HCT116 (cell line): ENCODE data around the gene SH3PXD2A. TPM values are rescaled to one million over a fixed set of nuclear protein-coding genes. Genes with fewer than 3 reads are reported as not detected.

Experiments
- ATAC-seq: fragments of 200-7000 bp; cut with Tn5 transposase; 2 replicates; pipeline ENCODE4 v1.9.1; 2020; ENCODE audit warnings: mild to moderate bottlenecking, moderate library complexity
- BruUV-seq: library from RNA; stranded (reverse); fragments of 400-500 nt; replicated peaks from 2 replicates; lab custom pipeline; 2021; lab: Mats Ljungman, UMichigan
- CTCF ChIA-PET: fragments of 300-600 bp; sonication (Branson Sonifier 250); formaldehyde crosslinking; loops from one replicate; lab custom pipeline; 2021; ENCODE audit warnings: antibody characterized with exemption; lab: Charles Lee
- POLR2A ChIA-PET: fragments of 300-600, 350-600 bp; sonication (Branson Sonifier 250); formaldehyde crosslinking; loops from one replicate; lab custom pipeline; 2021; ENCODE audit warnings: antibody characterized with exemption; lab: Charles Lee
- RAD21 ChIA-PET, 2 experiments: fragments of 300-600 bp; sonication (Branson Sonifier 250); formaldehyde crosslinking; loops; one replicate each; lab custom pipeline; 2023; ENCODE audit warnings: low total read pairs in 2 of 2; ENCODE audit not compliant: uncharacterized antibody in 2 of 2, unreplicated experiment in 2 of 2, low non-redundant PET in 1 of 2; lab: Charles Lee
- DNase-seq: peaks from one replicate; pipeline ENCODE4 v3.0.0-alpha.2; 2010; ENCODE audit warnings: low read depth, low spot score
- H2AFZ ChIP-seq: fragments of 200-600 bp; shearing (Covaris generic), sonication (generic); 2 replicates; pipeline ENCODE4 v1.6.1; 2017; ENCODE audit warnings: low read depth, mixed run types, mixed read lengths, antibody characterized with exemption, low read length; ENCODE audit not compliant: poor library complexity, severe bottlenecking
- H3K27ac ChIP-seq: 2 replicates; pipeline ENCODE4 v1.5.1; 2012; ENCODE audit warnings: low read depth, low read length
- H3K27me3 ChIP-seq: fragments of 200-600 bp; sonication (generic); 2 replicates; pipeline ENCODE4 v1.6.1; 2016; ENCODE audit warnings: mixed run types, low read length, mixed read lengths; ENCODE audit not compliant: insufficient read depth
- H3K36me3 ChIP-seq, 2 experiments: fragments of 200-500 bp in 1 of 2; fragments of 200-600 bp in 1 of 2; sonication (Bioruptor generic) in 1 of 2; sonication (generic) in 1 of 2; 2 replicates each; pipeline versions ENCODE4 v1.5.1 to v1.6.1; 2014 to 2016; ENCODE audit warnings: low read length in 2 of 2, inconsistent platforms in 1 of 2, mixed read lengths in 1 of 2, mixed run types in 1 of 2; ENCODE audit not compliant: insufficient read depth in 2 of 2, control insufficient read depth in 1 of 2
- H3K4me1 ChIP-seq, 2 experiments: fragments of 200-600 bp in 1 of 2; sonication (generic) in 1 of 2; 2 replicates each; pipeline versions ENCODE4 v1.5.1 to v1.6.1; 2012 to 2017; ENCODE audit warnings: low read length in 2 of 2, inconsistent platforms in 1 of 2, mild to moderate bottlenecking in 1 of 2, mixed read lengths in 1 of 2, mixed run types in 1 of 2, moderate library complexity in 1 of 2; ENCODE audit not compliant: insufficient read depth in 2 of 2, control insufficient read depth in 1 of 2
- H3K4me2 ChIP-seq: fragments of 200-600 bp; sonication (generic); 2 replicates; pipeline ENCODE4 v1.6.1; 2017; ENCODE audit warnings: mixed run types, low read length, mixed read lengths
- H3K4me3 ChIP-seq, 2 experiments: fragments of 200-600 bp in 1 of 2; sonication (generic) in 1 of 2; replicated peaks in 1 of 2; 2 replicates each; pipeline ENCODE4 v1.5.1; 2011 to 2016; ENCODE audit warnings: low read length in 2 of 2, control low read depth in 1 of 2, low read depth in 1 of 2, mild to moderate bottlenecking in 1 of 2, mixed read lengths in 1 of 2, mixed run types in 1 of 2
- H3K79me2 ChIP-seq: fragments of 200-600 bp; sonication (generic); 2 replicates; pipeline ENCODE4 v1.6.1; 2017; ENCODE audit warnings: mild to moderate bottlenecking, mixed run types, low read length, moderate library complexity, mixed read lengths; ENCODE audit not compliant: insufficient read depth
- H3K9ac ChIP-seq: fragments of 200-600 bp; sonication (generic); 2 replicates; pipeline ENCODE4 v1.6.1; 2016; ENCODE audit warnings: low read length, mixed read lengths
- H3K9me2 ChIP-seq: fragments of 200-600 bp; sonication (generic), shearing (Covaris generic); 2 replicates; pipeline ENCODE4 v1.6.1; 2017; ENCODE audit warnings: mixed run types, mild to moderate bottlenecking, moderate library complexity; ENCODE audit not compliant: insufficient read depth
- H3K9me3 ChIP-seq, 2 experiments: fragments of 200-500 bp in 1 of 2; fragments of 200-600 bp in 1 of 2; sonication (Bioruptor generic) in 1 of 2; sonication (generic) in 1 of 2; 2 replicates each; pipeline ENCODE4 v1.6.1; 2014 to 2017; ENCODE audit warnings: low read length in 2 of 2, mixed read lengths in 2 of 2, inconsistent platforms in 1 of 2, low read depth in 1 of 2, mild to moderate bottlenecking in 1 of 2, mixed run types in 1 of 2, moderate library complexity in 1 of 2; ENCODE audit not compliant: control insufficient read depth in 1 of 2, insufficient read depth in 1 of 2
- H4K20me1 ChIP-seq: fragments of 200-600 bp; sonication (generic), shearing (Covaris generic); 2 replicates; pipeline ENCODE4 v1.6.1; 2017; ENCODE audit warnings: mixed run types, mild to moderate bottlenecking, moderate library complexity; ENCODE audit not compliant: insufficient read depth
- ELF1 ChIP-seq: IDR thresholded peaks from 2 replicates; pipeline ENCODE4 v1.6.1; 2012; ENCODE audit warnings: low read depth, borderline replicate concordance
- EZH2 ChIP-seq: fragments of 200-600 bp; sonication (generic); IDR thresholded peaks from 2 replicates; pipeline ENCODE4 v1.6.1; 2017; ENCODE audit warnings: antibody characterized with exemption, mixed run types
- FOSL1 ChIP-seq: IDR thresholded peaks from 2 replicates; pipeline ENCODE4 v1.6.1; 2012; ENCODE audit warnings: low read depth
- TCF7L2 ChIP-seq: IDR thresholded peaks from 2 replicates; pipeline ENCODE4 v1.7.0; 2011; ENCODE audit warnings: borderline replicate concordance, inconsistent platforms; ENCODE audit not compliant: insufficient read depth, insufficient read length; ENCODE audit errors: extremely low read depth
- ZNF274 ChIP-seq: fragments of 200-500 bp; sonication (Bioruptor generic); IDR thresholded peaks from 2 replicates; pipeline ENCODE4 v1.6.1; 2014; ENCODE audit warnings: mild to moderate bottlenecking, low read depth, low read length, inconsistent platforms
- intact Hi-C: fragments of 100-400 bp; cut with micrococcal nuclease; formaldehyde crosslinking; loops from 2 replicates; pipeline ENCODE4 v1.10.0; 2022
- total RNA-seq: library from RNA; stranded (reverse); gene quantifications from one replicate; pipeline ENCODE4 v1.2.1, GENCODE V29; 2021; ENCODE audit not compliant: unreplicated experiment

The SH3PXD2A gene
- total RNA-seq, 1 experiment from 2014 or later: 8.7 TPM

GRCh38 chr10:103834436-103835095 is 20.8 kb downstream of the SH3PXD2A start:
- POLR2A ChIA-PET: interaction anchor here (0.6 kb wide), 1 partner anchor 13 kb away, joined by 3 read pairs; no protein-coding TSS in a partner anchor

GRCh38 chr10:103833731-103834365 is 21.5 kb downstream of the SH3PXD2A start:
- Histone ChIP-seq H3K4me3 (no peak overlapping the region), H3K4me2 (no peak overlapping the region), H3K79me2 (no peaks in the 10 kb centered on the region), H3K9me2 (no peaks in the 10 kb centered on the region), H3K9me3 (no peaks in the 10 kb centered on the region), H3K36me3 (no peaks in the 10 kb centered on the region), H3K27me3 (no peaks in the 10 kb centered on the region), H4K20me1 (no peaks in the 10 kb centered on the region), H2AFZ (no peak overlapping the region), H3K4me1 (peaks cover 0 to 3% of the 10 kb centered on the region in 2 experiments; a peak in 1 of 4 replicates), H3K27ac (no peak overlapping the region), H3K9ac (no peak overlapping the region)
- ATAC-seq (no peak), DNase-seq (no peak)
- ChIA-PET CTCF (interaction anchor here (2.1 kb wide), 1 partner anchor 14 kb away, joined by 6 read pairs; no protein-coding TSS in a partner anchor), POLR2A (no interaction called here), RAD21 (no interaction called here)
- TF ChIP-seq ELF1 (no peak), TCF7L2 (no peak)
- intact Hi-C loops: no loop called here
- no TSS peak for BruUV-seq

More at GRCh38 chr10:103834436-103835095, 20.8 kb downstream of the SH3PXD2A start:
- no peak overlapping the region for H3K9ac ChIP-seq
- H3K4me3 ChIP-seq: no peak overlapping the region
- H4K20me1 ChIP-seq: no peaks in the 10 kb centered on the region
- H3K79me2 ChIP-seq: no peaks in the 10 kb centered on the region
- H3K4me1 ChIP-seq: no peaks in the 10 kb centered on the region
- H3K27me3 ChIP-seq: no peaks in the 10 kb centered on the region
- no peaks in the 10 kb centered on the region for H3K9me3 ChIP-seq
- no peaks in the 10 kb centered on the region for H3K36me3 ChIP-seq
- H3K9me2 ChIP-seq: no peaks in the 10 kb centered on the region
- TF ChIP-seq FOSL1: no peak
- no peak for TF ChIP-seq EZH2
- no peak for TF ChIP-seq ZNF274
- H3K27ac ChIP-seq: no peak overlapping the region
- no peak overlapping the region for H3K4me2 ChIP-seq
- ChIA-PET RAD21 (no interaction called here), CTCF (interaction anchor here (2.1 kb wide), 1 partner anchor 14 kb away, joined by 6 read pairs; no protein-coding TSS in a partner anchor)
- no peak for ATAC-seq
- no peak for DNase-seq
- no TSS peak for BruUV-seq
- H2AFZ ChIP-seq: no peak overlapping the region
- intact Hi-C loops: no loop called here
